GM12878 (cell line): Measurements from ENCODE around the gene TMEM14A. TPM values are rescaled to one million over a fixed set of nuclear protein-coding genes. Genes with fewer than 3 reads are reported as not detected.

Source experiments
- ATAC-seq: fragments of 200-7000 bp; cut with Tn5 transposase; 3 replicates; pipeline ENCODE4 v1.9.1; 2020; ENCODE audit warnings: mild to moderate bottlenecking, moderate library complexity
- BruUV-seq: library from RNA; stranded (reverse); fragments of 400-500 nt; replicated peaks from 2 replicates; lab custom pipeline; 2021; lab: Mats Ljungman, UMichigan
- CTCF ChIA-PET: fragments of 300-600 bp; sonication (Branson Sonifier 250); formaldehyde crosslinking; extraction: SDS; loops from one replicate; lab custom pipeline; 2021; ENCODE audit warnings: inconsistent platforms; lab: Yijun Ruan, JAX
- POLR2A ChIA-PET: fragments of 350-600 bp; formaldehyde crosslinking; extraction: SDS; loops from one replicate; lab custom pipeline; 2021; ENCODE audit warnings: inconsistent platforms; lab: Charles Lee
- RAD21 ChIA-PET: fragments of 300-600 bp; sonication (Branson Sonifier 250); formaldehyde crosslinking; loops from one replicate; lab custom pipeline; 2023; ENCODE audit warnings: antibody characterized with exemption; ENCODE audit not compliant: unreplicated experiment; lab: Charles Lee
- SMC1A ChIA-PET: fragments of 300-600 bp; sonication (Branson Sonifier 250); formaldehyde crosslinking; loops from one replicate; lab custom pipeline; 2023; ENCODE audit not compliant: unreplicated experiment, uncharacterized antibody; lab: Charles Lee
- DNase-seq: peaks from one replicate; pipeline ENCODE4 v3.0.0-alpha.2; 2011; ENCODE audit warnings: low read depth, low spot score
- FAIRE-seq: peaks from 3 replicates; lab custom pipeline; 2011; peaks lifted over from hg19 to GRCh38; lab: Jason Lieb, UNC
- H2AFZ ChIP-seq: 2 replicates; pipeline ENCODE4 v1.6.0; 2011; ENCODE audit warnings: low read depth, low read length, control low read depth; ENCODE audit not compliant: control insufficient read depth
- H3K27ac ChIP-seq: 2 replicates; pipeline ENCODE4 v1.5.1; 2011; ENCODE audit warnings: control low read depth; ENCODE audit not compliant: control insufficient read depth, insufficient read depth
- H3K27me3 ChIP-seq, 2 experiments: replicated peaks in 1 of 2; 2 replicates each; pipeline versions ENCODE4 v1.6.0 to v1.6.1; 2011; ENCODE audit warnings: low read length in 1 of 2; ENCODE audit not compliant: control insufficient read depth in 2 of 2, insufficient read depth in 2 of 2
- H3K36me3 ChIP-seq, 2 experiments: 2 replicates each; pipeline ENCODE4 v1.5.1; 2011; ENCODE audit warnings: low read length in 1 of 2; ENCODE audit not compliant: control insufficient read depth in 2 of 2, insufficient read depth in 2 of 2
- H3K4me1 ChIP-seq: 2 replicates; pipeline ENCODE4 v1.6.1; 2011; ENCODE audit warnings: mild to moderate bottlenecking, low read length, moderate library complexity, mixed read lengths; ENCODE audit not compliant: control insufficient read depth, insufficient read depth
- H3K4me2 ChIP-seq: 2 replicates; pipeline ENCODE4 v1.6.0; 2011; ENCODE audit warnings: control low read depth; ENCODE audit not compliant: control insufficient read depth, insufficient read depth
- H3K4me3 ChIP-seq: fragments of 200-600 bp; sonication (generic); 2 replicates; pipeline ENCODE4 v1.5.1; 2016
- H3K79me2 ChIP-seq: 2 replicates; pipeline ENCODE4 v1.6.0; 2011; ENCODE audit warnings: low read length; ENCODE audit not compliant: control insufficient read depth, insufficient read depth
- H3K9ac ChIP-seq: 2 replicates; pipeline ENCODE4 v1.8.0; 2011; ENCODE audit warnings: low read length, control low read depth, mixed read lengths; ENCODE audit not compliant: control insufficient read depth, insufficient read depth
- H3K9me3 ChIP-seq: replicated peaks from 3 replicates; pipeline ENCODE4 v1.5.1; 2011; ENCODE audit warnings: mild to moderate bottlenecking, low read length; ENCODE audit not compliant: control insufficient read depth, insufficient read depth
- H4K20me1 ChIP-seq: 2 replicates; pipeline ENCODE4 v1.6.0; 2011; ENCODE audit not compliant: control insufficient read depth, insufficient read depth
- BRCA1 ChIP-seq: IDR thresholded peaks from 2 replicates; pipeline ENCODE4 v1.6.1; 2011; ENCODE audit warnings: low read depth, low read length, improper control_type of control experiment
- CREB1 ChIP-seq: IDR thresholded peaks from 2 replicates; pipeline ENCODE4 v1.6.1; 2012; ENCODE audit warnings: low read depth, mild to moderate bottlenecking, inconsistent platforms
- EZH2 ChIP-seq: IDR thresholded peaks from 2 replicates; pipeline ENCODE4 v1.6.1; 2012; ENCODE audit warnings: low read depth, mild to moderate bottlenecking, control low read depth, inconsistent platforms, low read length, borderline replicate concordance; ENCODE audit not compliant: control insufficient read depth
- JUNB ChIP-seq: IDR thresholded peaks from 2 replicates; pipeline ENCODE4 v1.6.1; 2016; ENCODE audit warnings: antibody characterized with exemption, mild to moderate bottlenecking
- JUND ChIP-seq: IDR thresholded peaks from 2 replicates; pipeline ENCODE4 v1.6.1; 2012; ENCODE audit warnings: low read depth, mild to moderate bottlenecking, low read length, improper control_type of control experiment, moderate library complexity
- KLF5 ChIP-seq: fragments of 450-650 bp; IDR thresholded peaks from 2 replicates; pipeline ENCODE4 v1.6.1; 2014; ENCODE audit warnings: mild to moderate bottlenecking; ENCODE audit not compliant: partially characterized antibody
- MXI1 ChIP-seq: fragments of 150-350 bp; IDR thresholded peaks from 2 replicates; pipeline ENCODE4 v1.6.1; 2011; ENCODE audit warnings: low read depth, mild to moderate bottlenecking, inconsistent platforms, low read length, improper control_type of control experiment
- NFIC ChIP-seq: IDR thresholded peaks from 2 replicates; pipeline ENCODE4 v1.6.1; 2012; ENCODE audit warnings: low read depth, mild to moderate bottlenecking, inconsistent platforms, low read length, moderate library complexity
- PML ChIP-seq: IDR thresholded peaks from 2 replicates; pipeline ENCODE4 v1.6.1; 2012; ENCODE audit warnings: low read length, inconsistent platforms
- POLR2A ChIP-seq: IDR thresholded peaks from 2 replicates; pipeline ENCODE4 v1.6.1; 2011; ENCODE audit warnings: low read depth, mild to moderate bottlenecking, low read length
- POU2F2 ChIP-seq: IDR thresholded peaks from 3 replicates; pipeline ENCODE4 v1.6.1; 2011; ENCODE audit warnings: low read depth, mild to moderate bottlenecking, low read length, borderline replicate concordance
- SIN3A ChIP-seq: IDR thresholded peaks from 2 replicates; pipeline ENCODE4 v1.6.1; 2012; ENCODE audit warnings: low read depth, low read length, improper control_type of control experiment
- SMAD1 ChIP-seq: fragments of 450-650 bp; IDR thresholded peaks from 2 replicates; pipeline ENCODE4 v1.6.1; 2018; ENCODE audit warnings: mild to moderate bottlenecking, low read depth; ENCODE audit not compliant: partially characterized antibody
- SMC3 ChIP-seq: IDR thresholded peaks from 2 replicates; pipeline ENCODE4 v1.6.1; 2011; ENCODE audit warnings: low read length, improper control_type of control experiment, borderline replicate concordance
- SREBF2 ChIP-seq: IDR thresholded peaks from 2 replicates; pipeline ENCODE4 v1.6.1; 2012; ENCODE audit warnings: mild to moderate bottlenecking, low read length
- SUZ12 ChIP-seq: fragments of 200-600 bp; sonication (generic); IDR thresholded peaks from one replicate; pipeline ENCODE4 v1.6.1; 2018; ENCODE audit warnings: antibody characterized with exemption, mild to moderate bottlenecking; ENCODE audit not compliant: unreplicated experiment
- TARDBP ChIP-seq: IDR thresholded peaks from 2 replicates; pipeline ENCODE4 v1.6.1; 2016; ENCODE audit warnings: borderline replicate concordance
- YY1 ChIP-seq: IDR thresholded peaks from 2 replicates; pipeline ENCODE4 v1.6.1; 2011; ENCODE audit warnings: low read depth, mild to moderate bottlenecking, low read length
- WGBS: methylation state at CpG from one replicate; pipeline ENCODE4 v1.1.6; 2016; ENCODE audit warnings: low lambda C conversion rate; ENCODE audit not compliant: insufficient replicate concordance, insufficient coverage; ENCODE audit errors: missing lambda C conversion rate; 5-methylcytosine and 5-hydroxymethylcytosine counted together
- in situ Hi-C: fragments of 300-500 bp; cut with MboI; formaldehyde crosslinking; loops from 9 replicates; pipeline ENCODE4 v1.14.3; 2018; ENCODE audit warnings: mixed read lengths
- intact Hi-C: fragments of 100-400 bp; cut with micrococcal nuclease; formaldehyde crosslinking; loops from one replicate; pipeline ENCODE4 v1.14.2; 2022; ENCODE audit not compliant: unreplicated experiment
- polyA plus RNA-seq, 11 experiments: library from polyadenylated mRNA; depleted of rRNA in 4 of 11; unstranded in 6 of 11; stranded (reverse) in 5 of 11; fragments of >200 nt; fragmentation: Nextera tagmentation in 4 of 11; fragmentation: Illumina TruSeq in 1 of 11; extraction: Ambion mirVana in 4 of 11; extraction: Trizol in 1 of 11; gene quantifications; 1 replicate in 1 of 11; 2 replicates in 10 of 11; pipeline versions ENCODE4 v1.2.1 to v1.2.3, GENCODE V29; 2011 to 2016; ENCODE audit warnings: inconsistent platforms in 2 of 11, missing spikeins in 2 of 11, low read depth in 1 of 11
- total RNA-seq, 4 experiments: library from RNA; depleted of rRNA in 3 of 4; stranded (reverse); fragments of >200 nt in 3 of 4; fragmentation: Illumina TruSeq in 1 of 4; extraction: Trizol in 1 of 4; gene quantifications; 2 replicates each; pipeline versions ENCODE4 v1.2.1 to v1.2.3, GENCODE V29; 2013 to 2021
- TF ChIP-seq, protein P1 (sequence below), 3 experiments: IDR thresholded peaks in 2 of 3; conservative IDR thresholded peaks in 1 of 3; 2 replicates each; pipeline ENCODE4 v1.5.1; 2011; ENCODE audit warnings: low read depth in 3 of 3, low read length in 3 of 3, mild to moderate bottlenecking in 3 of 3, control low read depth in 2 of 3, moderate library complexity in 2 of 3, inconsistent platforms in 1 of 3, mixed read lengths in 1 of 3; ENCODE audit not compliant: control insufficient read depth in 2 of 3, insufficient read depth in 1 of 3; ENCODE audit errors: extremely low read depth in 1 of 3
- TF ChIP-seq, protein P2 (sequence below): fragments of 150-350 bp; IDR thresholded peaks from 2 replicates; pipeline ENCODE4 v1.6.1; 2014; ENCODE audit warnings: mild to moderate bottlenecking, low read depth, low read length
- TF ChIP-seq, protein P3 (sequence below): fragments of 450-650 bp; IDR thresholded peaks from 2 replicates; pipeline ENCODE4 v1.6.1; 2017; ENCODE audit warnings: borderline replicate concordance

Gene TMEM14A
- total and polyA plus RNA-seq, 10 of the 15 experiments (the other 5 are each of a cell fraction or from before 2014, with no cell fraction given) = 15.6 to 143 (median 33.1) TPM

DNA sequence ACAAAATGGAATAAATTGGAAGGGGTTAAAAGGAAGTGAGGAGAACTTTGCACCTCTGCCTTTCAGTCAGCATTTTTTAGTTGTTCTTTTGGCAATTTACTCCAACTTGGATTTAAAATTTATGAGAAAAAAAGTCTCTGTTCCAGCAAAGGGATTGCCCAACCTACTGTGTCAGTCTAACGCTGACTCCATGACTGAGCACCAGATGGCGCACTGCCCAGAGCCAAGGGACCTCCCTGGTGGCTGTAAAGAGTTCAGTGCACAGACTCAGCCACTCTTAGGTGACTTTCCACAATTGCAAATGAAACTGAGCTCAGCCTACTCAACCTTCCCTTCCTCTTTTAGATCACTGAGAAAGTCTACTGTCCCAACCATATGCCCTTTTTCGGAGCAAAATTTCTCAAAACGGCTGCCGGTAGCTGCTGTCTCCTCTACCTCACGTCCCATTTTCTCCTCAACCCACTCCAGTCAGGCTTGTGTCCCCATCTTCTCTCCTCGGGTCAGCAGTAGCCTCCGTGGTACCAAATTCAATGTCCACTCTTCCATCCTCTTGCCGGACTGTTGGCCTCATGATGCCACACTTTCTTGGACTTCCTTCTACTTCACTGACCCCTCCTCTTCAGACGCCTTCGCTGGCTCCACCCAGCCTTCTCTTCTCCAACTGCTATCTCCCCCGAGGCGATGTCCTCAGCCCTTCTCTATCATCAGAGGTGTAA is 53.7 kb downstream of the TMEM14A start:
- H3K36me3 ChIP-seq = no peaks in the 10 kb centered on the region
- ChIA-PET CTCF (interaction anchor here (0.6 to 3.1 kb wide), 18 partner anchors 9 to 339 kb away, joined by 3 to 13 read pairs (median 4); no protein-coding TSS in a partner anchor), POLR2A (no interaction called here), SMC1A (interaction anchor here (0.6 to 1.7 kb wide), 6 partner anchors 15 to 338 kb away, joined by 3 to 5 read pairs (median 4); partner anchors contain the start of gene GSTA2), RAD21 (interaction anchor here (0.7 to 1.5 kb wide), 2 partner anchors 309 to 761 kb away, joined by 3 to 5 read pairs; no protein-coding TSS in a partner anchor)
- no peak overlapping the region for H3K4me3 ChIP-seq
- H3K4me1 ChIP-seq = peaks cover 5% of the 10 kb centered on the region
- no peaks in the 10 kb centered on the region for H3K27me3 ChIP-seq
- ATAC-seq = peak; percentile 100
- no peak overlapping the region for H3K27ac ChIP-seq
- peak; percentile 92 for FAIRE-seq
- intact Hi-C loops = loop anchor here (5.0 kb wide), 1 partner anchor 758 kb away; no protein-coding TSS in a partner anchor
- in situ Hi-C loops = no loop called here
- H4K20me1 ChIP-seq = no peaks in the 10 kb centered on the region
- peak overlapping the region; percentile 7; the same call in 1 of the 2 replicates for H3K4me2 ChIP-seq
- no peaks in the 10 kb centered on the region for H3K9me3 ChIP-seq
- H3K79me2 ChIP-seq = no peaks in the 10 kb centered on the region
- no TSS peak for BruUV-seq
- DNase-seq = peak; percentile 55
- H3K9ac ChIP-seq = no peak overlapping the region
- peak overlapping the region; percentile 25 for H2AFZ ChIP-seq
- 39% methylated on average over 13 of the region's 13 CpGs for WGBS
- TF ChIP-seq POU2F2 (peak; percentile 50; the same call in 1 of the 3 replicates), KLF5 (no peak), TARDBP (no peak), CREB1 (no peak), MXI1 (no peak), NFIC (no peak), JUNB (no peak), SUZ12 (no peak), POLR2A (no peak), SMC3 (peak; percentile 75), EZH2 (no peak), SREBF2 (no peak), BRCA1 (no peak), SMAD1 (no peak), SIN3A (no peak), YY1 (0 out of 2 replicates have a peak, but pooled peaks have one; percentile 43), JUND (no peak), PML (no peak)
- TF ChIP-seq, protein P1, sequence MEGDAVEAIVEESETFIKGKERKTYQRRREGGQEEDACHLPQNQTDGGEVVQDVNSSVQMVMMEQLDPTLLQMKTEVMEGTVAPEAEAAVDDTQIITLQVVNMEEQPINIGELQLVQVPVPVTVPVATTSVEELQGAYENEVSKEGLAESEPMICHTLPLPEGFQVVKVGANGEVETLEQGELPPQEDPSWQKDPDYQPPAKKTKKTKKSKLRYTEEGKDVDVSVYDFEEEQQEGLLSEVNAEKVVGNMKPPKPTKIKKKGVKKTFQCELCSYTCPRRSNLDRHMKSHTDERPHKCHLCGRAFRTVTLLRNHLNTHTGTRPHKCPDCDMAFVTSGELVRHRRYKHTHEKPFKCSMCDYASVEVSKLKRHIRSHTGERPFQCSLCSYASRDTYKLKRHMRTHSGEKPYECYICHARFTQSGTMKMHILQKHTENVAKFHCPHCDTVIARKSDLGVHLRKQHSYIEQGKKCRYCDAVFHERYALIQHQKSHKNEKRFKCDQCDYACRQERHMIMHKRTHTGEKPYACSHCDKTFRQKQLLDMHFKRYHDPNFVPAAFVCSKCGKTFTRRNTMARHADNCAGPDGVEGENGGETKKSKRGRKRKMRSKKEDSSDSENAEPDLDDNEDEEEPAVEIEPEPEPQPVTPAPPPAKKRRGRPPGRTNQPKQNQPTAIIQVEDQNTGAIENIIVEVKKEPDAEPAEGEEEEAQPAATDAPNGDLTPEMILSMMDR (IDR thresholded peaks at IDR 0.05 in 2 of 3, conservative IDR thresholded peaks at IDR 0.05 in 1 of 3; ENCODE audit: control insufficient read depth in 2 of 3, extremely low read depth in 1 of 3, insufficient read depth in 1 of 3, low read depth in 3 of 3, low read length in 3 of 3) = peak; percentile 82 to 95 (median 91)
- TF ChIP-seq, protein P2, sequence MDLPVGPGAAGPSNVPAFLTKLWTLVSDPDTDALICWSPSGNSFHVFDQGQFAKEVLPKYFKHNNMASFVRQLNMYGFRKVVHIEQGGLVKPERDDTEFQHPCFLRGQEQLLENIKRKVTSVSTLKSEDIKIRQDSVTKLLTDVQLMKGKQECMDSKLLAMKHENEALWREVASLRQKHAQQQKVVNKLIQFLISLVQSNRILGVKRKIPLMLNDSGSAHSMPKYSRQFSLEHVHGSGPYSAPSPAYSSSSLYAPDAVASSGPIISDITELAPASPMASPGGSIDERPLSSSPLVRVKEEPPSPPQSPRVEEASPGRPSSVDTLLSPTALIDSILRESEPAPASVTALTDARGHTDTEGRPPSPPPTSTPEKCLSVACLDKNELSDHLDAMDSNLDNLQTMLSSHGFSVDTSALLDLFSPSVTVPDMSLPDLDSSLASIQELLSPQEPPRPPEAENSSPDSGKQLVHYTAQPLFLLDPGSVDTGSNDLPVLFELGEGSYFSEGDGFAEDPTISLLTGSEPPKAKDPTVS = no peak
- TF ChIP-seq, protein P3, sequence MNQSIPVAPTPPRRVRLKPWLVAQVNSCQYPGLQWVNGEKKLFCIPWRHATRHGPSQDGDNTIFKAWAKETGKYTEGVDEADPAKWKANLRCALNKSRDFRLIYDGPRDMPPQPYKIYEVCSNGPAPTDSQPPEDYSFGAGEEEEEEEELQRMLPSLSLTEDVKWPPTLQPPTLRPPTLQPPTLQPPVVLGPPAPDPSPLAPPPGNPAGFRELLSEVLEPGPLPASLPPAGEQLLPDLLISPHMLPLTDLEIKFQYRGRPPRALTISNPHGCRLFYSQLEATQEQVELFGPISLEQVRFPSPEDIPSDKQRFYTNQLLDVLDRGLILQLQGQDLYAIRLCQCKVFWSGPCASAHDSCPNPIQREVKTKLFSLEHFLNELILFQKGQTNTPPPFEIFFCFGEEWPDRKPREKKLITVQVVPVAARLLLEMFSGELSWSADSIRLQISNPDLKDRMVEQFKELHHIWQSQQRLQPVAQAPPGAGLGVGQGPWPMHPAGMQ = no peak
